Trophoblast cell (in vitro differentiated cells and primary cell): ENCODE results near the gene CACNA1F.

Source experiments
- DNase-seq, 2 donors: peaks; one replicate each; pipeline ENCODE4 v3.0.0-alpha.2; 2016
- H2AFZ ChIP-seq: 2 replicates; pipeline ENCODE4 v1.6.1; 2013; ENCODE audit warnings: low read length, moderate library complexity, mild to moderate bottlenecking; ENCODE audit not compliant: insufficient read depth, poor library complexity
- H2AK5ac ChIP-seq: 2 replicates; pipeline ENCODE4 v1.6.1; 2013; ENCODE audit warnings: mild to moderate bottlenecking, low read length
- H2BK120ac ChIP-seq: 2 replicates; pipeline ENCODE4 v1.6.1; 2013; ENCODE audit warnings: low read length, mild to moderate bottlenecking, moderate library complexity; ENCODE audit not compliant: insufficient read depth, poor library complexity
- H2BK12ac ChIP-seq: 2 replicates; pipeline ENCODE4 v1.6.1; 2013; ENCODE audit warnings: mild to moderate bottlenecking, low read length, moderate library complexity
- H2BK5ac ChIP-seq: 2 replicates; pipeline ENCODE4 v1.6.1; 2013; ENCODE audit warnings: low read length, low read depth, moderate library complexity, mild to moderate bottlenecking; ENCODE audit not compliant: poor library complexity
- H3K14ac ChIP-seq: 2 replicates; pipeline ENCODE4 v1.6.1; 2013; ENCODE audit warnings: mild to moderate bottlenecking, low read length
- H3K18ac ChIP-seq: 2 replicates; pipeline ENCODE4 v1.6.1; 2013; ENCODE audit warnings: mild to moderate bottlenecking, low read length
- H3K23ac ChIP-seq: 2 replicates; pipeline ENCODE4 v1.6.1; 2013; ENCODE audit warnings: low read length
- H3K27ac ChIP-seq: 2 replicates; pipeline ENCODE4 v1.5.1; 2013; ENCODE audit warnings: low read depth, mild to moderate bottlenecking, inconsistent platforms, low read length, moderate library complexity
- H3K27me3 ChIP-seq: 2 replicates; pipeline ENCODE4 v1.6.1; 2013; ENCODE audit warnings: inconsistent platforms, mild to moderate bottlenecking, low read length, moderate library complexity; ENCODE audit not compliant: insufficient read depth
- H3K36me3 ChIP-seq, 2 experiments: 1 replicate in 1 of 2; 2 replicates in 1 of 2; pipeline ENCODE4 v1.6.1; 2013; ENCODE audit warnings: low read length in 2 of 2, mild to moderate bottlenecking in 2 of 2, moderate library complexity in 1 of 2; ENCODE audit not compliant: insufficient read depth in 2 of 2, control insufficient read depth in 1 of 2
- H3K4ac ChIP-seq: 2 replicates; pipeline ENCODE4 v1.6.1; 2013; ENCODE audit warnings: low read depth, mild to moderate bottlenecking, low read length, moderate library complexity
- H3K4me1 ChIP-seq, 2 experiments: 1 replicate in 1 of 2; 2 replicates in 1 of 2; pipeline ENCODE4 v1.6.1; 2013; ENCODE audit warnings: low read length in 2 of 2, mild to moderate bottlenecking in 2 of 2, moderate library complexity in 1 of 2; ENCODE audit not compliant: insufficient read depth in 2 of 2, control insufficient read depth in 1 of 2
- H3K4me2 ChIP-seq: 2 replicates; pipeline ENCODE4 v1.6.1; 2013; ENCODE audit warnings: inconsistent platforms, mild to moderate bottlenecking, low read length, moderate library complexity
- H3K4me3 ChIP-seq: 2 replicates; pipeline ENCODE4 v1.5.1; 2013; ENCODE audit warnings: mild to moderate bottlenecking, low read depth, low read length, inconsistent platforms
- H3K79me1 ChIP-seq: one replicate; pipeline ENCODE4 v1.6.1; 2013; ENCODE audit warnings: low read length
- H3K79me2 ChIP-seq: 2 replicates; pipeline ENCODE4 v1.6.1; 2013; ENCODE audit warnings: low read length, mild to moderate bottlenecking; ENCODE audit not compliant: control insufficient read depth, insufficient read depth, poor library complexity
- H3K9ac ChIP-seq: 2 replicates; pipeline ENCODE4 v1.6.1; 2013; ENCODE audit warnings: mild to moderate bottlenecking, low read length
- H3K9me3 ChIP-seq: 2 replicates; pipeline ENCODE4 v1.6.1; 2013; ENCODE audit warnings: low read depth, mild to moderate bottlenecking, control low read depth, inconsistent platforms, low read length; ENCODE audit not compliant: insufficient read depth
- H4K12ac ChIP-seq: 2 replicates; pipeline ENCODE4 v1.6.1; 2013; ENCODE audit warnings: low read depth, mild to moderate bottlenecking, low read length, moderate library complexity
- H4K8ac ChIP-seq: 2 replicates; pipeline ENCODE4 v1.6.1; 2013; ENCODE audit warnings: low read depth, mild to moderate bottlenecking, low read length, moderate library complexity
- H4K91ac ChIP-seq: one replicate; pipeline ENCODE4 v1.6.1; 2013; ENCODE audit warnings: low read depth, mild to moderate bottlenecking, low read length, moderate library complexity
- WGBS: extraction: QIAGEN DNeasy Blood & Tissue Kit; methylation state at CpG from one replicate; pipeline ENCODE4 v1.1.7; 2013; ENCODE audit warnings: missing lambda C conversion rate; ENCODE audit not compliant: insufficient read length, insufficient coverage; ENCODE audit errors: extremely low coverage; 5-methylcytosine and 5-hydroxymethylcytosine counted together

CACNA1F gene

GRCh38 chrX:49178537-49178936, 54.6 kb downstream of the CACNA1F start:
- no peak overlapping the region for H3K14ac ChIP-seq
- H2AFZ ChIP-seq, result no peak overlapping the region
- peaks cover 60 to 67% of the 10 kb centered on the region in 2 experiments for H3K36me3 ChIP-seq
- H3K79me1 ChIP-seq, result no peaks in the 10 kb centered on the region
- H3K23ac ChIP-seq, result no peak overlapping the region
- no peak overlapping the region for H3K18ac ChIP-seq
- H2BK5ac ChIP-seq, result no peak overlapping the region
- DNase-seq, result no peak
- no peak overlapping the region for H3K4ac ChIP-seq
- no peak overlapping the region for H3K27ac ChIP-seq
- H3K79me2 ChIP-seq, result no peaks in the 10 kb centered on the region
- no peak overlapping the region for H2AK5ac ChIP-seq
- no peak overlapping the region for H3K4me2 ChIP-seq
- no peak overlapping the region for H4K12ac ChIP-seq
- WGBS, result no CpG with 5 or more reads among the region's 3 CpGs
- H3K9me3 ChIP-seq, result peaks cover 1% of the 10 kb centered on the region
- no peak overlapping the region for H3K9ac ChIP-seq
- H3K27me3 ChIP-seq, result no peaks in the 10 kb centered on the region
- H3K4me1 ChIP-seq, result peaks cover 0 to under 1% of the 10 kb centered on the region in 2 experiments
- no peak overlapping the region for H2BK12ac ChIP-seq
- no peak overlapping the region for H3K4me3 ChIP-seq
- H2BK120ac ChIP-seq, result no peak overlapping the region
- no peak overlapping the region for H4K91ac ChIP-seq
- no peak overlapping the region for H4K8ac ChIP-seq

- Histone ChIP-seq H3K27me3 (no peaks in the 10 kb centered on the region), H2AK5ac (no peak overlapping the region), H3K9ac (no peak overlapping the region), H3K79me1 (no peaks in the 10 kb centered on the region), H3K18ac (no peak overlapping the region), H3K4ac (no peak overlapping the region), H2AFZ (no peak overlapping the region), H3K27ac (no peak overlapping the region), H3K4me1 (no peaks in the 10 kb centered on the region), H3K79me2 (no peaks in the 10 kb centered on the region), H3K14ac (no peak overlapping the region), H3K4me2 (no peak overlapping the region), H3K4me3 (no peak overlapping the region), H2BK120ac (no peak overlapping the region), H2BK12ac (no peak overlapping the region), H3K36me3 (peaks cover 55 to 62% of the 10 kb centered on the region in 2 experiments), H3K23ac (no peak overlapping the region), H4K12ac (no peak overlapping the region), H3K9me3 (peaks cover 1% of the 10 kb centered on the region), H4K91ac (no peak overlapping the region), H4K8ac (no peak overlapping the region), H2BK5ac (no peak overlapping the region)
- no CpG with 5 or more reads among the region's 23 CpGs for WGBS
- DNase-seq, result no peak
These were observed 55.2 kb downstream of the CACNA1F start for GRCh38 chrX:49177873-49178480.

GRCh38 chrX:49177338-49177833, 55.8 kb downstream of the CACNA1F start:
- H3K36me3 ChIP-seq, result peaks cover 53 to 60% of the 10 kb centered on the region in 2 experiments
- H3K4me1 ChIP-seq, result peaks cover 0 to 2% of the 10 kb centered on the region in 2 experiments
- no peak overlapping the region for H2BK5ac ChIP-seq
- H3K23ac ChIP-seq, result no peak overlapping the region
- H3K9ac ChIP-seq, result no peak overlapping the region
- H2AK5ac ChIP-seq, result no peak overlapping the region
- no peak overlapping the region for H2AFZ ChIP-seq
- no peaks in the 10 kb centered on the region for H3K79me2 ChIP-seq
- H2BK12ac ChIP-seq, result no peak overlapping the region
- H3K9me3 ChIP-seq, result peaks cover 1% of the 10 kb centered on the region
- no CpG with 5 or more reads among the region's 4 CpGs for WGBS
- no peak overlapping the region for H3K4me3 ChIP-seq
- H2BK120ac ChIP-seq, result no peak overlapping the region
- H3K4me2 ChIP-seq, result no peak overlapping the region
- no peak overlapping the region for H4K8ac ChIP-seq
- no peaks in the 10 kb centered on the region for H3K27me3 ChIP-seq
- H4K12ac ChIP-seq, result no peak overlapping the region
- H3K4ac ChIP-seq, result no peak overlapping the region
- no peaks in the 10 kb centered on the region for H3K79me1 ChIP-seq
- DNase-seq, result no peak
- H3K27ac ChIP-seq, result no peak overlapping the region
- H3K14ac ChIP-seq, result no peak overlapping the region
- H3K18ac ChIP-seq, result no peak overlapping the region
- no peak overlapping the region for H4K91ac ChIP-seq

- H2AFZ ChIP-seq, result no peak overlapping the region
- DNase-seq, result no peak
- peaks cover 49 to 57% of the 10 kb centered on the region in 2 experiments for H3K36me3 ChIP-seq
- no peak overlapping the region for H3K4me3 ChIP-seq
- H3K27me3 ChIP-seq, result peaks cover 4% of the 10 kb centered on the region
- H2BK120ac ChIP-seq, result no peak overlapping the region
- no peak overlapping the region for H3K9ac ChIP-seq
- H3K14ac ChIP-seq, result no peak overlapping the region
- no peak overlapping the region for H3K27ac ChIP-seq
- H2BK12ac ChIP-seq, result no peak overlapping the region
- H3K4me2 ChIP-seq, result no peak overlapping the region
- no peak overlapping the region for H4K91ac ChIP-seq
- peaks cover 3 to 6% of the 10 kb centered on the region in 2 experiments for H3K4me1 ChIP-seq
- no peak overlapping the region for H3K4ac ChIP-seq
- no peak overlapping the region for H2AK5ac ChIP-seq
- no peak overlapping the region for H2BK5ac ChIP-seq
- H3K79me1 ChIP-seq, result peaks cover 3% of the 10 kb centered on the region
- no peak overlapping the region for H4K8ac ChIP-seq
- peaks cover 3% of the 10 kb centered on the region for H3K79me2 ChIP-seq
- no CpG with 5 or more reads among the region's 27 CpGs for WGBS
- H4K12ac ChIP-seq, result peak overlapping the region; percentile 25
- H3K9me3 ChIP-seq, result no peaks in the 10 kb centered on the region
- H3K23ac ChIP-seq, result no peak overlapping the region
- H3K18ac ChIP-seq, result no peak overlapping the region
These were observed 56.5 kb downstream of the CACNA1F start for GRCh38 chrX:49176421-49177326.
